ENCODE measurements around the gene SLC29A1.
A peak's percentile ranks its signal among the peaks of the same experiment; 100 is the strongest.

The SLC29A1 gene

GRCh38 chr6:44225579-44226325 lies 2.4 kb downstream of the SLC29A1 start:
- no peak for DNase-seq (ENCODE audit: low spot score)
- H3K27ac ChIP-seq, result peak overlapping the region; percentile 90
- ChIA-PET CTCF (interaction anchor here (1.0 kb wide), 1 partner anchor 147 kb away, joined by 3 read pairs; no protein-coding TSS in a partner anchor), POLR2A (ENCODE audit: low non-redundant PET) (no interaction called here)
- no peak for TF ChIP-seq CTCF (conservative IDR thresholded peaks at IDR 0.05; ENCODE audit: low read depth)

DNA sequence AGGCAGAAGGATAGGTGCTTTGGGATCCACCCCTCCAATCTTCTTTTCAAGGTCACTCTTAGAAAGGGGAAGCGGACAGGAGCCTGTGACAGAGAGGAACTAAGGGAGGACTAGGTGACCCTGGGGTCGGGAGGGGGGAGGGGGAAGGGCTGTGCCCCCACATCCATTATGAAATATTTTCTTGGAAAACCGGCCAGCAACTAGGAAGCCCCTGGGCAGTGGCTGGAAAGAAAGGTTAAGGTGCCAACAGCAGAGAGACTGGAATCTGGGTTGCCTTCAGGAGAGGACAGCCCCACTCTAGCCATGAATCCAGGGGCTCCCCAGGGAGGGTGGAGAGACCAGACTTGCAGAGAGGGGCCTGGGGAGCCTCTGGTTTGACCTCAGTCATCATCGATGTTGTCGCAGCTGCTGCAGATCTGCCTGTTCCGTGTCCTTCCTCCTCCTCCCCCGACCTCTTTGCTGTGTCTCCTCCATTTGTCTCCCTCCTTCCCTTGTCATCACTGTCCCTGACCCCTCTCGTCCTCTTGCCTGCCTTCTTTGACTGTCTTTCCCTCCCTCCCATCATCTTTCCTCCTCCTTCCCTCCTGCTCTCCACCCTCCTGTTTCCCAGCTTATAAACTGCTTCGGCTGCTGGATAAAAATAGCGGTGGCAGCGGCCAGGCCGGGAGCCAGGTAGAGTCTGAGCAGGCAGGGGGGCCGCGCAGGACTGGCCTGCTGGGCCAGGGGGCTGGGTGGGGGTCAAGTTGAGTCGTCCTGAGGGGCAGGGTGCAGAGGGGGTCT lies 3.2 kb downstream of the SLC29A1 start:
- ChIA-PET CTCF (interaction anchor here (1.0 kb wide), 1 partner anchor 11 kb away, joined by 5 read pairs; no protein-coding TSS in a partner anchor), POLR2A (ENCODE audit: low non-redundant PET) (no interaction called here)
- TF ChIP-seq CTCF (conservative IDR thresholded peaks at IDR 0.05; ENCODE audit: low read depth), result no peak
- DNase-seq (ENCODE audit: low spot score), result no peak
- H3K27ac ChIP-seq, result peak overlapping the region; percentile 90

DNA sequence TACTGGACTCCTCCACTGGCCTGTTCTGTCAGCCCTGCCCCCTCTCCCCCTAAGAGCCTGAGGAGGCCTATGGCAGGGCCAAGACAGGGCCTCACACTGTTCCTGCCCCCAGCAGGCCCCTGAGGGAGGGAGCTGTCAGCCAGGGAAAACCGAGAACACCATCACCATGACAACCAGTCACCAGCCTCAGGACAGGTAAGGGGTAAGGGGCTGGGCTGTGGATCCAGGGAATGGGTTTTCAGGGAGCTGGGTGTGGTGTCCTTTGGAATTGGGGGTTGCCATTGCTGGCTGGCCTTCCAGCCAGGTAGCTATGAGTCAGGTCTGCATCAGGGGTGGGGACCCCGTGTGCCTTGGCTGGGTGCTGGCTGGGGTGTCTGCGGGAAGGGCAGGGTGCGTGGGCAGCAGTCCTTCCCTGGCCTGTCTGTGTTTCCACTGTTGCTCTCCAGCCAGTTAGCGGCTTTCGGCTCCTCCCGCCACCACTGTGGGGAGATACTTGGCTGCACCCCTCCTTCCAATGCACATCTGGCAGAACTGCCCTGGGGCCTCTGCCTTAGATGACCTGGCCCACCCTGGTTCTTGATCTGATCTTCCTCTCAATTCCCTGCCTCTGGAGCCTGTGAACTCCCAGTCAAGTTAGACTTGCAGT lies 3.9 kb downstream of the SLC29A1 start:
- CTCF ChIA-PET, result interaction anchor here (1.0 kb wide), 1 partner anchor 11 kb away, joined by 5 read pairs; no protein-coding TSS in a partner anchor
- no peak for DNase-seq (ENCODE audit: low spot score)
- H3K27ac ChIP-seq, result peak overlapping the region; percentile 90
- no peak for TF ChIP-seq CTCF (conservative IDR thresholded peaks at IDR 0.05; ENCODE audit: low read depth)
- POLR2A ChIA-PET (ENCODE audit: low non-redundant PET), result no interaction called here

GRCh38 chr6:44228031-44228430 lies 4.6 kb downstream of the SLC29A1 start:
- peak overlapping the region; percentile 90 for H3K27ac ChIP-seq
- ChIA-PET CTCF (no interaction called here), POLR2A (ENCODE audit: low non-redundant PET) (no interaction called here)
- no peak for DNase-seq (ENCODE audit: low spot score)
- no peak for TF ChIP-seq CTCF (conservative IDR thresholded peaks at IDR 0.05; ENCODE audit: low read depth)

GRCh38 chr6:44228433-44228832 lies 5.0 kb downstream of the SLC29A1 start:
- TF ChIP-seq CTCF (conservative IDR thresholded peaks at IDR 0.05; ENCODE audit: low read depth), result no peak
- CTCF ChIA-PET, result no interaction called here
- DNase-seq (ENCODE audit: low spot score), result no peak
- H3K27ac ChIP-seq, result peak overlapping the region; percentile 90
- POLR2A ChIA-PET (ENCODE audit: low non-redundant PET), result no interaction called here

- peak overlapping the region; percentile 90 for H3K27ac ChIP-seq
- POLR2A ChIA-PET (ENCODE audit: low non-redundant PET), result no interaction called here
- TF ChIP-seq CTCF (conservative IDR thresholded peaks at IDR 0.05; ENCODE audit: low read depth), result no peak
- CTCF ChIA-PET, result no interaction called here
- no peak for DNase-seq (ENCODE audit: low spot score)
These were observed 5.4 kb downstream of the SLC29A1 start for GRCh38 chr6:44228836-44229235.

All from RWPE1 (cell line).